HG03025 (cell line): Measurements from ENCODE around the gene SPTBN4.
"Not testable (repeated sequence)": the region's sequence is repeated elsewhere in the genome, so short reads cannot be mapped to it uniquely, and the experiment has no call there.

Experiments used
- ATAC-seq: cut with Tn5 transposase; IDR thresholded peaks from one replicate; pipeline ENCODE4 v1.9.1; 2021; ENCODE audit warnings: mild to moderate bottlenecking, moderate library complexity; ENCODE audit not compliant: unreplicated experiment, low FRiP score

Gene SPTBN4

GRCh38 chr19:40525234-40526051 is 58.6 kb downstream of the SPTBN4 start:
- no peak for ATAC-seq

GRCh38 chr19:40528078-40528477 is 61.3 kb downstream of the SPTBN4 start:
- ATAC-seq: no peak

- ATAC-seq: no peak
Measured at GRCh38 chr19:40528533-40529092, 61.8 kb downstream of the SPTBN4 start.

GRCh38 chr19:40529093-40529954 is 62.5 kb downstream of the SPTBN4 start:
- ATAC-seq: no peak

GRCh38 chr19:40530091-40530901 is 63.5 kb downstream of the SPTBN4 start:
- no peak for ATAC-seq

- no peak for ATAC-seq
Measured at GRCh38 chr19:40533508-40533907, 66.7 kb downstream of the SPTBN4 start.

- ATAC-seq: no peak
Measured at GRCh38 chr19:40534148-40534547, 67.3 kb downstream of the SPTBN4 start.

GRCh38 chr19:40539070-40539469 is 72.3 kb downstream of the SPTBN4 start:
- no peak for ATAC-seq

GRCh38 chr19:40542202-40542859 is 75.5 kb downstream of the SPTBN4 start:
- no peak for ATAC-seq

GRCh38 chr19:40543029-40543597 is 76.3 kb downstream of the SPTBN4 start:
- ATAC-seq: no peak

GRCh38 chr19:40546153-40546841 is 79.5 kb downstream of the SPTBN4 start:
- not testable (repeated sequence) for ATAC-seq

GRCh38 chr19:40547190-40547589 is 80.4 kb downstream of the SPTBN4 start:
- ATAC-seq: not testable (repeated sequence)

GRCh38 chr19:40547836-40548235 is 81.0 kb downstream of the SPTBN4 start:
- ATAC-seq: no peak

GRCh38 chr19:40549007-40549708 is 82.4 kb downstream of the SPTBN4 start:
- ATAC-seq: no peak

- ATAC-seq: no peak
Measured at GRCh38 chr19:40550951-40551350, 84.2 kb downstream of the SPTBN4 start.

- ATAC-seq: no peak
Measured at GRCh38 chr19:40552848-40553247, 86.0 kb downstream of the SPTBN4 start.

- no peak for ATAC-seq
Measured at GRCh38 chr19:40553885-40554857, 87.4 kb downstream of the SPTBN4 start.
